Brain microvascular endothelial cell (primary cell): Measurements from ENCODE around the gene MXD3.
"Not testable (repeated sequence)": the region's sequence is repeated elsewhere in the genome, so short reads cannot be mapped to it uniquely, and the experiment has no call there.

ENCODE experiments used
- DNase-seq: peaks from one replicate; pipeline ENCODE4 v3.0.0-alpha.2; 2020
- H3K27ac ChIP-seq: fragments of 250-450 bp; sonication (Bioruptor Pico); 2 replicates; pipeline ENCODE4 v1.5.1; 2020; ENCODE audit warnings: mild to moderate bottlenecking, moderate library complexity
- H3K27me3 ChIP-seq: fragments of 250-450 bp; sonication (Bioruptor Pico); replicated peaks from 2 replicates; pipeline ENCODE4 v1.5.1; 2020; ENCODE audit warnings: mild to moderate bottlenecking
- H3K36me3 ChIP-seq: fragments of 250-450 bp; sonication (Bioruptor Pico); replicated peaks from 2 replicates; pipeline ENCODE4 v1.5.1; 2020; ENCODE audit warnings: mild to moderate bottlenecking
- H3K4me3 ChIP-seq: 2 replicates; pipeline ENCODE4 v1.5.1; 2011; ENCODE audit warnings: low read depth, mild to moderate bottlenecking, control low read depth, low read length, moderate library complexity
- in situ Hi-C: cut with HindIII; loops from 2 replicates; pipeline ENCODE4 v1.10.0; 2017; ENCODE audit warnings: low sequenced_read_pairs, low pct_ligation_motif_present
- TF ChIP-seq, protein P1 (sequence below): IDR thresholded peaks from 2 replicates; pipeline ENCODE4 v1.5.1; 2011; ENCODE audit warnings: low read depth, mild to moderate bottlenecking, moderate library complexity, low read length, control low read depth, inconsistent platforms; ENCODE audit errors: missing control alignments

The MXD3 gene, protein sequence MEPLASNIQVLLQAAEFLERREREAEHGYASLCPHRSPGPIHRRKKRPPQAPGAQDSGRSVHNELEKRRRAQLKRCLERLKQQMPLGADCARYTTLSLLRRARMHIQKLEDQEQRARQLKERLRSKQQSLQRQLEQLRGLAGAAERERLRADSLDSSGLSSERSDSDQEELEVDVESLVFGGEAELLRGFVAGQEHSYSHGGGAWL

DNA sequence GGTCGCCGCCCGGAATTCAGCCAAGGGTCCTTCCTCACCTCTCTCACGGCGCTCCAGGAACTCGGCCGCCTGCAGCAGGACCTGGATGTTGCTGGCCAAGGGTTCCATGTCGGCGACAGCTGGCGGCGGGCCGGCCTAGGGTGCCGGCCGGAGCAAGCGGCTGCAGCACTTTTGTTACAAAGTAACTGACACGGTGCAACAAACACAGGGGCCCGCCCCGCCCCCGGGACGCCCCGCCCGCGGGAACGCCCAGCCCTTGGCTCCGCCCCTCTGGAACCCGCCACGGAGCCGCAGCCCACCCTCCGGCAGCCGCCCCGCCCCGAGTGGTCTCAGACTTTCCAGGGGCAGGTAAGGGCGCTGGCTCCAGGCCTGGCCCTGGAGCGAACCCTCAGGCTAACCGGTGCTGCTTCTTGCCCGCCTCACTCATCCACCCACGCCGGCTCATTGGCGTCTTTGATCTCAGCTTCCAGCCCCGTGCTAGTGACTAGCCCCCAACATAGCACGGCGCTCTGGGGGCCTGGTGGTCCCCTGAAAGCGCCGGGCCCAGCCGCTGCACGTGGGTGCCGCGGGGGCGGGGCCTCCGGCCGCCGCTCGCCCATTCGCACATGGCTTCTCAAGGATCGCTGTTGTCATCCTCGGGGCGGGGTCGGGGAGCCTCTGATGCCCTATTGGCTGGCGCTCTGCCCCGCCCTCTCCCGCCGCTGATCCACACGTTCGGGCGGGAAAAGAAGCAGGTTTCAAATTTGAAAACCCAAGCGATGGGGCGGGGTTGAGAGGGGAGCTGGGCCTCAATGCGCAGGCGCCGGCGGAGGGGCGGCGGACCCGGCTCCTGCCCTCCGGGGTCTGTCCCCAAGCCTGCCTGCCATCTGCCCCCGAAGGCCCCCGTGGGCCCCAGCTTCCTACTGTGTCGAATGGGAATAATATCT lies at the start of gene MXD3:
Gene MXD3 (minus strand): TSS at position 176 of the 926 bp plus-strand sequence. CDS start 68 bp downstream, at position 108.
- H3K36me3 ChIP-seq, result peaks cover 4% of the 10 kb centered on the region
- DNase-seq, result peak; percentile 96
- no peaks in the 10 kb centered on the region for H3K27me3 ChIP-seq
- in situ Hi-C loops, result loop anchor here (25.0 kb wide), 1 partner anchor 125 kb away; the partner anchor contains the start of genes GRK6 and PRR7
- H3K27ac ChIP-seq, result peak within 1 kb of the TSS; percentile 68
- H3K4me3 ChIP-seq, result peak within 1 kb of the TSS; percentile 65
- TF ChIP-seq, protein P1, sequence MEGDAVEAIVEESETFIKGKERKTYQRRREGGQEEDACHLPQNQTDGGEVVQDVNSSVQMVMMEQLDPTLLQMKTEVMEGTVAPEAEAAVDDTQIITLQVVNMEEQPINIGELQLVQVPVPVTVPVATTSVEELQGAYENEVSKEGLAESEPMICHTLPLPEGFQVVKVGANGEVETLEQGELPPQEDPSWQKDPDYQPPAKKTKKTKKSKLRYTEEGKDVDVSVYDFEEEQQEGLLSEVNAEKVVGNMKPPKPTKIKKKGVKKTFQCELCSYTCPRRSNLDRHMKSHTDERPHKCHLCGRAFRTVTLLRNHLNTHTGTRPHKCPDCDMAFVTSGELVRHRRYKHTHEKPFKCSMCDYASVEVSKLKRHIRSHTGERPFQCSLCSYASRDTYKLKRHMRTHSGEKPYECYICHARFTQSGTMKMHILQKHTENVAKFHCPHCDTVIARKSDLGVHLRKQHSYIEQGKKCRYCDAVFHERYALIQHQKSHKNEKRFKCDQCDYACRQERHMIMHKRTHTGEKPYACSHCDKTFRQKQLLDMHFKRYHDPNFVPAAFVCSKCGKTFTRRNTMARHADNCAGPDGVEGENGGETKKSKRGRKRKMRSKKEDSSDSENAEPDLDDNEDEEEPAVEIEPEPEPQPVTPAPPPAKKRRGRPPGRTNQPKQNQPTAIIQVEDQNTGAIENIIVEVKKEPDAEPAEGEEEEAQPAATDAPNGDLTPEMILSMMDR, result no peak

DNA sequence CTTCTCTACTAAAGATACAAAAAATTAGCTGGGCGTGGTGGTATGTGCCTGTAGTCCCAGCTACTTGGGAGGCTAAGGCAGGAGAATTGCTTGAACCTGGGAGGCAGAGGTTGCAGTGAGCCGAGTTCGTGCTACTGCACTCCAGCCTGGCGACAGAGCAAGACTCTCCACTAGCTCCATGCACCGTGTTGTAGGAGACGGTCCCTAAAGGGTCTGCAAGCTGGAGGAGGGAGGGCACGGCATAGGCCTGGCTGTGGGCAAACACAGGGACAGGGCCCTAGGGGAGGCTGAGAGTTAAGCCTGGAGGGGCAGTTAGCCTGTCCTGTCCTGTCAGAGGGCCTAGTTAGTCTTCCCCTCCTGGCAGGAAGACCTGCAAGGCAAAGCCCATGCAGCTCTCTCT lies 49.0 kb upstream of the MXD3 start:
- H3K27me3 ChIP-seq, H3K4me3 ChIP-seq, in situ Hi-C loops, H3K36me3 ChIP-seq, H3K27ac ChIP-seq, DNase-seq: not testable (repeated sequence)

DNA sequence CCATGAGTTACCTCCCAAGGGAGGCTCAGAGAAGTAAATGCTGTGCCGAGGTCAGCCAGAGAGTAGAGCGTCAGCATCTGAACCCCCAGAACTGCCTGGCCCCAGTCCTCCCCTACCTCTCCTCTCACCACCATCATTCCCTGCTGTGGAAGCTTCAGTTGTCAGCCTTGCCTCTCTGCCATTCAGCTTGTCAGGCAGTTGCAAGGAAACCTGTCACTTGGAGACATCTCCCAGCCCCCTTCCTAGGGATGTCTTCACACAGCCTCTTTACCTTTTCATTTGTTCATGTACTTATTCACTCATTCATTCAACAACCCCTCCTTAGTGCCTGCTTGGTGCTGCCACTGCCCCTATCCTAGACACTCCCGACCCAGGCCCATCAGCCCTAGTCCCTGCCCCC lies 48.2 kb upstream of the MXD3 start:
- TF ChIP-seq, protein P1, result no peak
- no peak overlapping the region for H3K4me3 ChIP-seq
- no peaks in the 10 kb centered on the region for H3K27me3 ChIP-seq
- in situ Hi-C loops, result no loop called here
- H3K27ac ChIP-seq, result no peak overlapping the region
- H3K36me3 ChIP-seq, result no peaks in the 10 kb centered on the region
- no peak for DNase-seq

DNA sequence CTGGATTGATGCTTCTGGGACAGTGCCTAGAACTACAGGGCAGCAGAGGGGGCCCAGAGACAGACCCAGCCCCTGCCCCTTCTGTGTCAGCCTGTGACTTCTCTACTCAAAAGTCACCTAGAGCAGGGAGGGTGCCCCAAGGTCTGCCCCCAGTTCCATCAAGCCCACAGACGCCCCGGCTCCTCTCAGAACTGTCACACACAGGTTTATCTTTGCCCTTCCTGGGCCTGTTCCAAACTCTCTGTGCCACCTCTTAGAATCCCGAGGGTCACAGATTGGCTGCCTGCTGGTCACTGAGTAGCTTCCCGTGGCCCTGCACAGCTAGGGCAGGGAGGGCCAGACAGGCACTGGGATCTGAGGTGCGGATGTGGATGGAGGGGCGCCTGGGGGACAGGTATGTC lies 47.8 kb upstream of the MXD3 start:
- TF ChIP-seq, protein P1, result no peak
- Histone ChIP-seq H3K27ac (no peak overlapping the region), H3K4me3 (no peak overlapping the region), H3K36me3 (no peaks in the 10 kb centered on the region), H3K27me3 (no peaks in the 10 kb centered on the region)
- in situ Hi-C loops, result no loop called here
- DNase-seq, result no peak

DNA sequence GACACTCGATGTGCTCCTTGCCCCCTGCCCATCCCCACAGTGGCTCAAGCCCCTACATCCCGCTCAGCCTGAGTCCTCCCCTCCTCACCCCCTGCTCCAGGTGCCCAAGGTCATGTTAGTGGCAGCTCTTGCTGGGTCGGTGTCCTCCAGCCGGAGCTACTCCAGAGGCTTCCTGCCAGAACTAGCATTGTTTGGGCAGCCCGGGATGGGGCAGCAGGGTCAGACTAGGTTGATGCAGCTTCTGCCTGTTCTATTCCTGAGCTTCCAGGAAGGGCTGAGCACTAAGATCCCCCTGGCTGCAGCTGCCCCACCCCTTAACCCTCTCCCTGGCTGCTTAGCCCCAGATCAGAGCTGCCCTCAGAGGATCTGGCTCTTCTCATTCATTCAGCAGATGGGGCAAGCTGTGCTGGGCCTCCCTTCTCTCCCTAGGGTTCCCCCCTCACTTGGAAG lies 46.7 kb upstream of the MXD3 start:
- Histone ChIP-seq H3K27ac (no peak overlapping the region), H3K4me3 (no peak overlapping the region), H3K36me3 (no peaks in the 10 kb centered on the region), H3K27me3 (no peaks in the 10 kb centered on the region)
- TF ChIP-seq, protein P1, result no peak
- no peak for DNase-seq
- in situ Hi-C loops, result no loop called here
